WTC11 (cell line): ENCODE results near the gene LEKR1. TPM values are rescaled to one million over a fixed set of nuclear protein-coding genes. Genes with fewer than 3 reads are reported as not detected.
A peak's percentile ranks its signal among the peaks of the same experiment; 100 is the strongest.

Experiments used
- ATAC-seq: fragments of 200-7000 bp; cut with Tn5 transposase; 2 replicates; pipeline ENCODE4 v1.10.0; 2021; ENCODE audit warnings: mild to moderate bottlenecking, moderate library complexity
- CTCF ChIA-PET: fragments of 300-600 bp; sonication (Branson Sonifier 250); formaldehyde crosslinking; loops from one replicate; lab custom pipeline; 2021; ENCODE audit warnings: antibody characterized with exemption; lab: Charles Lee
- POLR2A ChIA-PET: fragments of 350-600 bp; sonication (Branson Sonifier 250); formaldehyde crosslinking; loops from one replicate; lab custom pipeline; 2021; ENCODE audit warnings: antibody characterized with exemption; lab: Charles Lee
- DNase-seq: peaks from one replicate; pipeline ENCODE4 v3.0.0; 2021; ENCODE audit warnings: low spot score
- H3K27ac Mint-ChIP-seq: 2 replicates; pipeline ENCODE4 v1.8.0; 2021; ENCODE audit warnings: mixed read lengths
- H3K27me3 Mint-ChIP-seq: 2 replicates; pipeline ENCODE4 v1.8.0; 2021; ENCODE audit warnings: low read depth, mild to moderate bottlenecking, moderate library complexity, mixed read lengths
- H3K36me3 Mint-ChIP-seq: 2 replicates; pipeline ENCODE4 v1.8.0; 2021; ENCODE audit warnings: mixed read lengths
- H3K4me1 Mint-ChIP-seq: 2 replicates; pipeline ENCODE4 v1.8.0; 2022; ENCODE audit warnings: mixed read lengths
- H3K4me3 Mint-ChIP-seq: 2 replicates; pipeline ENCODE4 v1.8.0; 2021; ENCODE audit warnings: mild to moderate bottlenecking, moderate library complexity, mixed read lengths
- H3K9me3 Mint-ChIP-seq: 2 replicates; pipeline ENCODE4 v1.8.0; 2021; ENCODE audit warnings: mixed read lengths
- AFF4 ChIP-seq: sonication (generic); formaldehyde crosslinking; IDR thresholded peaks from 2 replicates; pipeline ENCODE4 v1.8.1; 2023; ENCODE audit warnings: mild to moderate bottlenecking, missing genetic modification reagents, borderline replicate concordance
- CREM ChIP-seq: sonication (generic); formaldehyde crosslinking; IDR thresholded peaks from 2 replicates; pipeline ENCODE4 v1.8.1; 2022; ENCODE audit warnings: mild to moderate bottlenecking, missing genetic modification reagents, moderate library complexity
- CTCF ChIP-seq: fragments of 200-600 bp; IDR thresholded peaks from 2 replicates; pipeline ENCODE4 v1.8.0; 2022; ENCODE audit warnings: antibody characterized with exemption
- FOXJ3 ChIP-seq: sonication (generic); formaldehyde crosslinking; IDR thresholded peaks from 2 replicates; pipeline ENCODE4 v1.9.0; 2021; ENCODE audit warnings: missing genetic modification reagents, mild to moderate bottlenecking, borderline replicate concordance
- FOXP1 ChIP-seq: sonication (generic); formaldehyde crosslinking; IDR thresholded peaks from 2 replicates; pipeline ENCODE4 v1.8.0; 2022; ENCODE audit warnings: missing genetic modification reagents, mild to moderate bottlenecking, moderate library complexity, borderline replicate concordance
- GABPB1 ChIP-seq: sonication (generic); formaldehyde crosslinking; IDR thresholded peaks from 2 replicates; pipeline ENCODE4 v1.8.1; 2023; ENCODE audit warnings: mild to moderate bottlenecking, missing genetic modification reagents
- HMGXB4 ChIP-seq: sonication (generic); formaldehyde crosslinking; IDR thresholded peaks from 2 replicates; pipeline ENCODE4 v1.8.1; 2023; ENCODE audit warnings: mild to moderate bottlenecking, moderate library complexity, missing genetic modification reagents
- JAZF1 ChIP-seq: fragments of 250-450 bp; sonication (Bioruptor Pico); IDR thresholded peaks from 2 replicates; pipeline ENCODE4 v1.9.0; 2021; ENCODE audit warnings: moderate library complexity, mild to moderate bottlenecking, inconsistent platforms
- MLX ChIP-seq: sonication (generic); formaldehyde crosslinking; IDR thresholded peaks from 2 replicates; pipeline ENCODE4 v1.8.1; 2023; ENCODE audit warnings: mild to moderate bottlenecking, missing genetic modification reagents, moderate library complexity
- NFYB ChIP-seq: sonication (generic); formaldehyde crosslinking; conservative IDR thresholded peaks from 2 replicates; pipeline ENCODE4 v1.8.0; 2022; ENCODE audit warnings: low read depth, missing genetic modification reagents
- NR2C2 ChIP-seq: sonication (generic); formaldehyde crosslinking; IDR thresholded peaks from 2 replicates; pipeline ENCODE4 v1.8.0; 2022; ENCODE audit warnings: mild to moderate bottlenecking, missing genetic modification reagents
- SMAD3 ChIP-seq: sonication (generic); formaldehyde crosslinking; IDR thresholded peaks from 2 replicates; pipeline ENCODE4 v1.8.0; 2022; ENCODE audit warnings: missing genetic modification reagents, mild to moderate bottlenecking, borderline replicate concordance
- USF1 ChIP-seq: sonication (generic); formaldehyde crosslinking; IDR thresholded peaks from 2 replicates; pipeline ENCODE4 v1.8.0; 2022; ENCODE audit warnings: mild to moderate bottlenecking, missing genetic modification reagents
- ZBTB21 ChIP-seq: sonication (generic); formaldehyde crosslinking; IDR thresholded peaks from 2 replicates; pipeline ENCODE4 v1.8.1; 2023; ENCODE audit warnings: mild to moderate bottlenecking, missing genetic modification reagents, borderline replicate concordance
- ZBTB43 ChIP-seq: sonication (generic); formaldehyde crosslinking; IDR thresholded peaks from 2 replicates; pipeline ENCODE4 v1.8.1; 2023; ENCODE audit warnings: mild to moderate bottlenecking, missing genetic modification reagents
- ZNF281 ChIP-seq: sonication (generic); formaldehyde crosslinking; IDR thresholded peaks from 2 replicates; pipeline ENCODE4 v1.8.0; 2023; ENCODE audit warnings: mild to moderate bottlenecking, missing genetic modification reagents
- ZNF317 ChIP-seq: sonication (generic); formaldehyde crosslinking; IDR thresholded peaks from 2 replicates; pipeline ENCODE4 v1.8.1; 2023; ENCODE audit warnings: low read depth, mild to moderate bottlenecking, moderate library complexity, missing genetic modification reagents, borderline replicate concordance
- ZNF425 ChIP-seq: fragments of 250-450 bp; sonication (Bioruptor Pico); conservative IDR thresholded peaks from 2 replicates; pipeline ENCODE4 v1.9.0; 2021; ENCODE audit warnings: mild to moderate bottlenecking
- total RNA-seq: library from RNA; stranded (reverse); gene quantifications from 3 replicates; pipeline ENCODE4 v1.2.3, GENCODE V29; 2021

Gene LEKR1
- total RNA-seq, 1 experiment from 2014 or later, result 0.09 TPM

- ATAC-seq (no peak), DNase-seq (no peak)
- Mint-ChIP-seq H3K9me3 (no peaks in the 10 kb centered on the region), H3K27ac (no peak overlapping the region), H3K4me1 (peaks cover 20% of the 10 kb centered on the region), H3K27me3 (peaks cover 47% of the 10 kb centered on the region), H3K36me3 (no peaks in the 10 kb centered on the region), H3K4me3 (no peak overlapping the region)
- TF ChIP-seq ZBTB21 (CRISPR knock-in tag), result no peak
- TF ChIP-seq ZBTB43, result no peak
- TF ChIP-seq CREM (CRISPR knock-in tag), result no peak
- peak; percentile 83 for TF ChIP-seq GABPB1 (CRISPR knock-in tag)
- TF ChIP-seq HMGXB4 (CRISPR knock-in tag), result no peak
- no peak for TF ChIP-seq NFYB (CRISPR knock-in tag)
- no peak for TF ChIP-seq MLX (CRISPR knock-in tag)
- TF ChIP-seq ZNF281, result no peak
- ChIA-PET POLR2A (no interaction called here), CTCF (no interaction called here)
Observed at GRCh38 chr3:156812521-156813335, 13.4 kb upstream of the LEKR1 start.

- peaks cover 61% of the 10 kb centered on the region for H3K27me3 Mint-ChIP-seq
- DNase-seq (no peak), ATAC-seq (no peak)
- no peaks in the 10 kb centered on the region for H3K36me3 Mint-ChIP-seq
- H3K4me1 Mint-ChIP-seq, result peaks cover 21% of the 10 kb centered on the region
- H3K4me3 Mint-ChIP-seq, result no peak overlapping the region
- H3K9me3 Mint-ChIP-seq, result no peaks in the 10 kb centered on the region
- ChIA-PET CTCF (no interaction called here), POLR2A (no interaction called here)
- no peak overlapping the region for H3K27ac Mint-ChIP-seq
- TF ChIP-seq NR2C2 (CRISPR knock-in tag), result no peak
- TF ChIP-seq USF1, result no peak
- no peak for TF ChIP-seq JAZF1 (CRISPR knock-in tag)
- no peak for TF ChIP-seq SMAD3 (CRISPR knock-in tag)
- no peak for TF ChIP-seq FOXJ3
- TF ChIP-seq ZNF317, result no peak
- no peak for TF ChIP-seq AFF4 (CRISPR knock-in tag)
- no peak for TF ChIP-seq CREM (CRISPR knock-in tag)
- no peak for TF ChIP-seq CTCF
- TF ChIP-seq ZNF425 (CRISPR knock-in tag), result no peak
- no peak for TF ChIP-seq FOXP1 (CRISPR knock-in tag)
Observed at GRCh38 chr3:156814295-156814694, 11.9 kb upstream of the LEKR1 start.
